SH-SY5Y (cell line): Measurements from ENCODE around the gene CDKN2C.

Experiments
- GATA2 ChIP-seq: IDR thresholded peaks from 2 replicates; pipeline ENCODE4 v1.6.1; 2011; ENCODE audit warnings: mild to moderate bottlenecking, low read depth, low read length
- GATA3 ChIP-seq: IDR thresholded peaks from 2 replicates; pipeline ENCODE4 v1.6.1; 2011; ENCODE audit warnings: low read depth, mild to moderate bottlenecking, low read length, moderate library complexity

The CDKN2C gene

DNA sequence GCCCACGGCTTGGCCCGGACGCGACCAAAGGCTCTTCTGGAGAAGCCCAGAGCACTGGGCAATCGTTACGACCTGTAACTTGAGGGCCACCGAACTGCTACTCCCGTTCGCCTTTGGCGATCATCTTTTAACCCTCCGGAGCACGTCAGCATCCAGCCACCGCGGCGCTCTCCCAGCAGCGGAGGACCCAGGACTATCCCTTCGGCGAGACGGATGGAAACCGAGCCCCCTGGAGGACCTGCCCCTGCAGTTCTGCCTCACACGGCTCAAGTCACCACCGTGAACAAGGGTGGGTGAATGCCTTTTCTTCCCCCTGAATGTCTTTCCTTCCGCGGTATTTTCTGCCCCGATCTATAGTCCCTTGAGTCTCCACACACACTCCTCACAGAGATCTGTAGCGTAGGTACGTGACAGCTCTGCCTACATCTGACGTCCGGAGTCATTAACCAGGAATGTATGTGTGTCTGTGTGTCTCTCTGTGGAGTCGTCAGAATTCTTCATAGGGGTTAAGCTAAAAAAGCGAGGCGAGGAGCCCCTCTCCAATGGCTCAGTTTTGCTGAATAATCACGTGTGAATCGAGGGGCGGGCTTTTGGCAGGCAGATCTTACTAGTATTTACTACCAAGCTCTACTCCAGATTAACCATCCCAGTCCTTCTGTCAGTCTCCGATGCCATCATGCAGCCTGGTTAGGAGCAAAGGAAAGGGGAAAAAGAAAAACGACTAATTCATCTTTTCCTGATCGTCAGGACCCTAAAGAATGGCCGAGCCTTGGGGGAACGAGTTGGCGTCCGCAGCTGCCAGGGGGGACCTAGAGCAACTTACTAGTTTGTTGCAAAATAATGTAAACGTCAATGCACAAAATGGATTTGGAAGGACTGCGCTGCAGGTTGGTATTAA, at the start of gene CDKN2C:
CDKN2C (plus strand) TSS at position 635 of the 898 bp plus-strand sequence; CDS start at position 759, 124 bp downstream.
- TF ChIP-seq GATA2 (no peak), GATA3 (no peak)

DNA sequence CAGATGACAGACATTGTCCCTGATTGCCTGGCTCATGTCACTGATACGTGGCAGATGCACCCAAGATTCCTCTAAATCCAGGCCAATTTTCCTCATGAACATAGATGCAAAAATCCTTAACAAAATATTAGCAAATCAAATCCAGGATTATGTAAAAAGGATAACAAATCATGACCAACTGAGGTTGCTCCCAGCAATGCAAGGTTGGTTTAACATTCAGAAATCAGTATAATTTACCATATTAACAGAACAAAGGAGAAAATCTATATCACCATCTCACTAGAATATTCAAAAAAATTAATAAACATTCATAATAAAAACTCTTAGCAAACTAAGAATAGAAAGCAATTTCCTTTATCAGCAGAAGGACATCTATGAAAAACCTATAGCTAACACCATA, 49.6 kb upstream of the CDKN2C start:
- TF ChIP-seq GATA2 (no peak), GATA3 (no peak)

DNA sequence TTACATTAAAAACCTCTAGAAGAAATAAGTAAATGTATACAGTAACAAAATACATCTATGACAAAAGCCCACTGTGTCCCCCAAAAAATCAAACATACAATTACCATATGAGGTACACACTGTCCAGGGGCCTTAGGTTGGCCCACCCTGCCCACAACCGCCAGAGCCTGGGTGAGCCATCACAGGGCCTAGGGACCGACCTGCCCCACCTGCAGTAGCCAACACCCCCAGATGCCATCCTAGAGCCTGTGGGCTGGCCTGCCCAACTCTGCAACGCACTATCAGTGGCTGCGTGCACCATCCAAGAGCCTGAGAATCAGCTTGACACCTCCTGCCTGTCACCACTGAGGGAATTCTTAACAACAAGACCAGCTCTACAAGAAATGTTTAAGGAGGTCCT, 49.0 kb upstream of the CDKN2C start:
- TF ChIP-seq GATA3 (no peak), GATA2 (no peak)

DNA sequence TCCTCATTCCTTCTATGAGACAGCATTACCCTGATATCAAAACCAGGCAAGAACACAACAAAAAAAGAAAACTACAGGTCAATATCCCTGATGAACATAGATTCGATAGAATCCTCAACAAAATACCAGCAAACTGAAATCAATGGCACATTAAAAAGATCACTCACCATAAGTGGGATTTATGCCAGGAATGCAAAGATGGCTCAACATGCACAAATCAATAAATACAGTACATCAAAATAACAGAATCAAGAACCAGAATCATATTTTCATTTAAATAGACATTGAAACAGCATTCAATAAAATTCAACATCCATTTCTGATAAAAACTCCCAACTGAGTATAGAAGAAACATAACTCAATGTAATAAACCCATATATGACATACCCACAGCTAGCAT, 46.5 kb upstream of the CDKN2C start:
- TF ChIP-seq GATA3 (no peak), GATA2 (no peak)

DNA sequence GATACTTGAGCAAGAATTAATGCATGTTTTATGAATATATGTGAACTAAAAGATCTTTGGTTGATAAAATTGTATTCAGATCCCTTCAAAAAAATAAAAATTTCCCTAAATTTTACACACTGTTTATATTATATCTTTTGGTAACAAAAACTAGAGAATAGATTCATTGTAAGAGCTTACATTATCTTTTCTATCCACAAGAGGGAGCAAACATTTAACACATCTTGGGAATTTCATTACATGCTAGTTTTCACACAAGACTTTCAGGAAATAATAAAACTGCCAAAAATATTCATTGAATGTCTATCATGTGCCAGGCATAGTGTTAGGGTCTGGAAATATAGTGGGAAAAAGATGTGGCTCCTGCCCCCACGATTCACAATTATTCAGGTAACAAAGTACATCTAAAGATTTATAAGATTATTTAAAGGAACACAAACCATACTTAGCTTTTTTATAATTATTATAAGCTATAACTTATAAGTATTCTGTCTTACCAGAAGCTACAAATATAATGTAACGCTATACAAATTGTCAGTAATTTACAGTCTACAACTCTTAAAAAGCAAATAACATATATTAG, 40.6 kb upstream of the CDKN2C start:
- TF ChIP-seq GATA3 (no peak), GATA2 (no peak)

DNA sequence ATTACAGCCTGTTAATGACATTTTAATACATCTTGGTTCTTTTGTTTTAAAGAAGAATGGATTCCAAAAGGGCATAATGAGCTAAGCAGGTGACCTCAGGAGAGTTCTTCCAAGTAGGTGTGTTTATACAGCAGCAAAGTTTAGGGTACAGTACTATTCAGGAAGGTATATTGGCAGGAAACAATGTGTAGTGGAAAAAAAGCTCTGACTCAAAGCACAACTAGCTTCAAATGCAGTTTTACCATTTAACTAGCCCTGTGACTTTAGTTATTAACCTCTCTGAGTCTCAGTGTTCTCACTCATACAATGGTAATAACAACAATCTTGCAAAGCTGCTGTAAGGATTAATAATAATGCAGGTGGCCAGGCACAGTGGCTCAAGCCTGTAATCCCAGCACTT, 39.9 kb upstream of the CDKN2C start:
- no peak for TF ChIP-seq GATA3
- no peak for TF ChIP-seq GATA2

DNA sequence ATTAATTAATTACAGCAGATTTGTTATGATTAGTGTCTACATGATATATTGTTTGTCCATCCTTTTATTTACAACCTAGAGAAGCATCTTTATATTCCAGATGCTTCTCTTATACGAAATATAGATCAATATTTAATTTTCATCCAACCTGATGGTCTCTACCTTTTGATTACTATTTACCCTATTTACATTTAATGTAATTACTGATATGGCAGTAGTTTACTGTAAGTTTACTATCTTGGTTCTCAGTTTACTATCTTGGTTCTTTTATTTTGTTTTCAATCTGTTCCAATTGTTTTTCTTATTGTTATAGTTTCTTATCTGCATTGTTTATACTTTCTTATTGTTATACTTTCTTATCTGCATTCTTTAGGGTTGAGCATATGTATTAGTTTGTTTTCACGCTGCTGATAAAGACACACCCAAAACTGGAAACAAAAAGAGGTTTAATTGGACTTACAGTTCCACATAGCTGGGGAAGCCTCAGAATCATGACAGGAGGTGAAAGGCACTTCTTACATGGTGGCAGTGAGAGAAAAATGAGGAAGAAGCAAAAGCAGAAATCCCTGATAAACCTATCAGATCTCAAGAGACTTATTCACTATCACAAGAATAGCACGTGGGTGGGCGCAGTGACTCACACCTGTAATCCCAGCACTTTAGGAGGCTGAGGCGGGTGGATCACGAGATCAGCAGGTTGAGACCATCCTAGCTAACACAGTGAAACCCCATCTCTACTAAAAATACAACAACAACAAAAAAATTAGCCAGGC, 38.9 kb upstream of the CDKN2C start:
- TF ChIP-seq GATA2 (no peak), GATA3 (no peak)

DNA sequence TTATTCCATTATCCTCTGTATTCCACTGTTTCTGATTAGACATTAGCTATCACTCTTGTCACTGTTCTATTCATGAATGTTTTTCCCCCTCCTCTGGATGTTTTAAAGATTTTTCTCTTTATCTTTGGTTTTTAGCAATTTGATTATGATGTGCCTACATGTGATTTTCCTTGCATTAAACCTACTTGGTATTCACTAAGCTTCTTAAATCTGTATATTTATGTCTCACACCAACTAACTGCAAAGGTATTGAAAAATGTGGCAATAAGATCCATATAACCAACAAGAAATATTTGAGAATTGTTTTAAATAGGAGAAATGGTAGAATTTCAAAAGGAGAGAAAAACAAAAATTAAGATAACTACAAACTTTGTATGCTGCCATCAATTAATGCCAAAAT, 35.2 kb upstream of the CDKN2C start:
- TF ChIP-seq GATA2 = no peak
- no peak for TF ChIP-seq GATA3

DNA sequence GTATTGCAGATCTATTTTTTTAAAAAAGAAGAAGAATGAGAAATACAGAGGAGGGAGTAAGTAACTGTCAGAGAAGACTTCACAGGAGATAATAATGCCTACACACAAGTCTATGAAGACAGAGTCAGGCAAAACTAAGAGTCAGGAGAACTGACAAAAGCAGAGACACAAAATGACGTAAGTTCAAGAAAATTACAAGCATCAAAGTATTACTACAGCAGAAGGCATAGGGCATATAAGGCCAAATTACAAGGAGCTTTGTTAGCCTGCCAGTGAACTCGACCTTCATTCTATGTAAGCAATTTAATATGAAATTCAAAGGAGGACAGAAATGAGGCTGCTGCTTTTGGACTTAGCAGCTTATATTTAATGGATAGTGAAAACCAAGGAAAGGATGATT, 33.7 kb upstream of the CDKN2C start:
- TF ChIP-seq GATA2 (no peak), GATA3 (no peak)

DNA sequence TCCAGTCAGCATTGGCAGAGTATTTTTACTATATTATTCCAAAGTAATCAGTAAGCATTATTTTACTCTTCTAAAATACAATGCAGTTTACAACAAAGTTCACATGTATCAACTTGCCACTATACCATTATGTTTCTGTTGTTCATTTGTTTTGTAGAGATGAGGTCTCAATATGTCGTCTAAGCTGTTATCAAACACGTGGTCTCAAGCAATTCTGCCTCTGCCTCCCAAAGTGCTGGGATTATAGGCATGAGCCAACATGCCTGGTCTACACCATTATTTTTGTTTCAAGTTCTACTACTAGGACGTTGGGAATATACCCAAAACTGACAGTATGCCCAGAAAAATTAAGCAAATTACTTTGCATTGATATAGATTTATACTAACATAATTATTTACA, 29.8 kb upstream of the CDKN2C start:
- TF ChIP-seq GATA2 = no peak
- no peak for TF ChIP-seq GATA3

DNA sequence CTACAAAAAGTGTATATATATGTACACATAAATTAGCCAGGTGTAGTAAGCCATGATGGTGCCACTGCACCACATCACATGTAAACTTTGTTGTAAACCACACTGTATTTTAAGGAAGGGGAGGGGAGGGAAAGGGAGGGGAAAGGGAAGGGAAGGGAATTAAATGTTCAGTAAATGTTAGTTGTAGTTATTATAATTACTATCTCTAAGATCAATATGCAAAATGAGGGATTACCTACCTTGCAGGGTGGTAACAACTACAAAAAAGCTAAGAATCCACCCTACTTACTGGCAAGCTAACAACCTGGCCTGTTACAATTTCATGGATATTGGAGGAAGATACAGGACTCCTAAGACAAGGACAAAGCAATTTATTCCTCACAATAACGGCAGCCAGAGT, 27.7 kb upstream of the CDKN2C start:
- TF ChIP-seq GATA2 = no peak
- TF ChIP-seq GATA3 = no peak

DNA sequence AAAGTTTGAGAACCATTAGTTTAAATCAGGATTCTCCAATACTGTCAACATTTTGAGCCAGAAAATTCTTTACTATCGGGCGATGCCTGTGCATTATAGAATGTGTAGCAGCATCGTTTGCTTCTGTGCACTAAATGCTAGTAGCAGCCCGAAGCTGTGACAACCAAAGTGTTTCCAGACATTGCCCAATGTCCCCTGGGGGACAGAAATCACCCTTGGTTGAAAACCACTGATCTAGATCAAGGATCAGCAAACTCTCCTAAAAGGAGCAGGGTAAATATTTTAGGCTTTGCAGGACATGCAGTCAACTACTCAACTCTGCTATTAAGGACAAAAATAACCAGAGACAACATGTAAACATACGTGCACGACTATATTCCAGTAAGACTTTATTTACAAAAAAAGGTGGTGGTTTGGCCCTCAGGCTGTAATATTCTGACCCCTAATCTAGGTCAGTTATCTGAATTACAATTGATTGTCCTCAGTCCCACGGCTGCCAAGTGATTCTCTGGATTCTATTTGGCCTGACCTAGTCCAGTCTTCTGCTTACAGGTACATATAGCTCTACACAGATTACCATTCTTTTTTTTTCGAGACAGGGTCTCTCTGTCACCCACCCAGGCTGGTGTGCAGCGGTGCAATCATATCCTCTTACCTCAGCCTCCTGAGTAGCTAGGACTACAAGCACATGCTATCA, 20.6 kb upstream of the CDKN2C start:
- TF ChIP-seq GATA2 = no peak
- no peak for TF ChIP-seq GATA3

DNA sequence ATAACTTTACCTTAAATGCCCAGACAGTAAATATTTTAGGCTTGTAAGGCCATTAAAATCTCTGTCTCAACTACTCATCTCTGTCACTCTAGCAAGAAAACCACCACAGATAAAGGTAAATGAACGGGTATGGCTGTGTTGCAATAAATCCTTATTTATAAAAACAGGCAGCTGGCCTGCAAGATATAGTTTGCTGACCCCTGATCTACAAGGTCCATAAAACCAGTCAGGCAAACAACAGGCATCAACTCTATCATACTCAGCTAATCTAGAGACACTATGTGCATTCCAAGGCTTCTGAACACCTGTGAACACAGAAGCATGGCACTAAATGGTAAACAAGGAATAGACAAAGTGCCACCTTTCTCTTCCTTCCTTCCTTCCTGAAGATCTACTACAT, 19.6 kb upstream of the CDKN2C start:
- TF ChIP-seq GATA3 = no peak
- no peak for TF ChIP-seq GATA2

DNA sequence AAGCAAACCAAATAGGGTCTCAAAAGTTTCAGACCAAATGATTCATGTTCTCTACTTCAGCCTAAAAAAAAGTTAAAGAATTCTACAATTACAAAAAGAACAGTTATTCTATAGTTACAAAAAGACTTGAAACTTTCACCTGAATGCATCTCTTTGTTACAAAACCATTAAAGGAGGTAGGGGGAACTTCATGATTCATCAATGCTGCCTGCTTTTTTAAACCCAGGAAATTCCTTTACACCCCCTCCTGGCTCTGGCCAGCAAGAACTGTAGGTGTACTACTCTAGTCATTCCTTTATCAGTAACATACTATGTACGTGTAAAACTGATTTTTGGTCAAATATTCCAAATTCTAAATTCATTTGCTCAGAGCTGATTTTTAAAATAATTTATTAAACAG, 14.9 kb upstream of the CDKN2C start:
- TF ChIP-seq GATA2 (no peak), GATA3 (no peak)
